LNCAP (cell line): Measurements from ENCODE around the gene VWA3A.

ENCODE experiments used
- TF ChIP-seq, protein P1 (sequence below): fragments of 450-650 bp; IDR thresholded peaks from 2 replicates; pipeline ENCODE4 v1.5.1; 2017; ENCODE audit warnings: mild to moderate bottlenecking

VWA3A gene

DNA sequence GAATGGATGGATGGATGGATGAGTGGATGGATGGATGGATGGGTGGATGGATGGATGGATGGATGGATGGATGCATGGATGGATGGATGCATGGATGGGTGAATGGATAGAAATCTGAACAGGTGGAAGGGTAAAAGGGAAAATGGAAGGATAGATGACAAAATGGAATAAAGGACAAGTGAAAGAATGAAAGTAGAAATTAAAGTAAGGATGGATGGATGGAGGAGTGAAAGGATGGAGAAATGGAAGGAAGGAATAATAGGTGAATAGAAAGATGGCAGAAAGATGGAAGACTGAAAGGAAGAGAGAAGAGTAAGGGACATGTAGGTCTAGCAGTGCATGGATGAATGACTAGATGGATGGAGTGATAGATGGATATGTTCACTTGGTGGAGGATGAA lies 29.9 kb downstream of the VWA3A start:
- TF ChIP-seq, protein P1, sequence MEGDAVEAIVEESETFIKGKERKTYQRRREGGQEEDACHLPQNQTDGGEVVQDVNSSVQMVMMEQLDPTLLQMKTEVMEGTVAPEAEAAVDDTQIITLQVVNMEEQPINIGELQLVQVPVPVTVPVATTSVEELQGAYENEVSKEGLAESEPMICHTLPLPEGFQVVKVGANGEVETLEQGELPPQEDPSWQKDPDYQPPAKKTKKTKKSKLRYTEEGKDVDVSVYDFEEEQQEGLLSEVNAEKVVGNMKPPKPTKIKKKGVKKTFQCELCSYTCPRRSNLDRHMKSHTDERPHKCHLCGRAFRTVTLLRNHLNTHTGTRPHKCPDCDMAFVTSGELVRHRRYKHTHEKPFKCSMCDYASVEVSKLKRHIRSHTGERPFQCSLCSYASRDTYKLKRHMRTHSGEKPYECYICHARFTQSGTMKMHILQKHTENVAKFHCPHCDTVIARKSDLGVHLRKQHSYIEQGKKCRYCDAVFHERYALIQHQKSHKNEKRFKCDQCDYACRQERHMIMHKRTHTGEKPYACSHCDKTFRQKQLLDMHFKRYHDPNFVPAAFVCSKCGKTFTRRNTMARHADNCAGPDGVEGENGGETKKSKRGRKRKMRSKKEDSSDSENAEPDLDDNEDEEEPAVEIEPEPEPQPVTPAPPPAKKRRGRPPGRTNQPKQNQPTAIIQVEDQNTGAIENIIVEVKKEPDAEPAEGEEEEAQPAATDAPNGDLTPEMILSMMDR: no peak

GRCh38 chr16:22123146-22123545 lies 30.8 kb downstream of the VWA3A start:
- TF ChIP-seq, protein P1: no peak

GRCh38 chr16:22123759-22124490 lies 31.6 kb downstream of the VWA3A start:
- TF ChIP-seq, protein P1: no peak

DNA sequence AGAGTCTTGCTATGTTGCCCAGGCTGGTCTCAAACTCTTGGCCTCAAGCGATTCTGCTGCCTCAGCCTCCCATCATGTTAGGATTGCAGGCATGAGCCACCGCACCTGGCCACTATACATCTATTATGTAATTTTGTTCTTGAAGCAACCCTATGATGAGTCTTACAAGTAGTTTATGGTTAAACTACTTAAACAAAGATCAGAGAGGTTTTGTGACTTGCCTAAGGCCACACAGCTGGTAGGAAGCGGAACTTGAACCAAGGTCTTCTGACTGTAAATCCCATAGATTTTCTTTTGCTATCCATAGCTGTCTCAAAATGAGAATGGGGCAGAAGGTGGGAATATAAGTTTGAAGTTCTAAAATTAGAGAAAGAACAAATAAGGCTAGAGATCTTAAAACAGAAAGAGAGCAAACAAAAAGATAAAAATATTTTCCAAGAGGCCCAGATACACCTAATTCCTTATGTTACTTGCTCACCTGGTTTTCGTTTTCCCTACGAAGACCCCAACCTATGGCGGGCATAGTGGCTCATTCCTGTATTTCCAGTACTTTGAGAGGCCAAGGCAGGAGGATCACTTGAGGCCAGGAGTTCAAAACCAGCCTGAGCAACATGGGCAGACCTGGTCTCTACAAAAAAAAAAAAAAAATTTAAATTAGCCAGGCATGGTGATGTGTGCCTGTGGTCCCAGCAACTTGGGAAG lies 32.4 kb downstream of the VWA3A start:
- TF ChIP-seq, protein P1: no peak

DNA sequence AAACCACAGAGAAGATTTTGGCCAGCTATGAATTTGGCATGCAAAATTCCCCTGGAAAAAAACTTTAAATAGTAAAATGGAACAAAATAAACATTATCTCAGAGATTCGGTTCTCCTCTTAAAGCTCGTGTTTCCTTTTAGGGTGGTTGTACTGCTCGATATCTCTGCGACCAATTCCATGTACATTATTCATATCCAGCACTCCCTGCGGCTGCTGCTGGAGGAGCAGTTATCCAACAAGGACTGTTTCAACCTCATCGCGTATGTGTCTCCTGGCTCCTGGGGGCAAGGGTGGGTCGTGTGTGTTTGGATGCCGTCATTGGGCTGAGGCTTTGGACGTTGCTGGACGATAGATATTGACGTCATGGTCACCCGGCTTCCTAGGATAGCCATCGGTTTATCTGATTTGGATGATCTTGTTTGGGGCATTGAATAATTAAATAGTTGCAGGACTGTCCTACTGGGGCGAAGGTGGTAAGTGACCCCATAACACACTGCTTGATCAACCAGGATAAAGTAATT lies 33.8 kb downstream of the VWA3A start:
- TF ChIP-seq, protein P1: no peak

- TF ChIP-seq, protein P1: no peak
These were observed 38.2 kb downstream of the VWA3A start for GRCh38 chr16:22130528-22130927.

GRCh38 chr16:22132801-22133200 lies 40.5 kb downstream of the VWA3A start:
- TF ChIP-seq, protein P1: no peak
